SK-N-MC (cell line): ENCODE data around the gene PNKD.

ENCODE experiments used
- EZH2 ChIP-seq: fragments of 200-600 bp; sonication (generic); IDR thresholded peaks from one replicate; pipeline ENCODE4 v1.6.1; 2017; ENCODE audit warnings: antibody characterized with exemption
- POLR2AphosphoS5 ChIP-seq: IDR thresholded peaks from 2 replicates; pipeline ENCODE4 v1.6.1; 2012; ENCODE audit warnings: mild to moderate bottlenecking, low read depth, low read length, borderline replicate concordance

DNA sequence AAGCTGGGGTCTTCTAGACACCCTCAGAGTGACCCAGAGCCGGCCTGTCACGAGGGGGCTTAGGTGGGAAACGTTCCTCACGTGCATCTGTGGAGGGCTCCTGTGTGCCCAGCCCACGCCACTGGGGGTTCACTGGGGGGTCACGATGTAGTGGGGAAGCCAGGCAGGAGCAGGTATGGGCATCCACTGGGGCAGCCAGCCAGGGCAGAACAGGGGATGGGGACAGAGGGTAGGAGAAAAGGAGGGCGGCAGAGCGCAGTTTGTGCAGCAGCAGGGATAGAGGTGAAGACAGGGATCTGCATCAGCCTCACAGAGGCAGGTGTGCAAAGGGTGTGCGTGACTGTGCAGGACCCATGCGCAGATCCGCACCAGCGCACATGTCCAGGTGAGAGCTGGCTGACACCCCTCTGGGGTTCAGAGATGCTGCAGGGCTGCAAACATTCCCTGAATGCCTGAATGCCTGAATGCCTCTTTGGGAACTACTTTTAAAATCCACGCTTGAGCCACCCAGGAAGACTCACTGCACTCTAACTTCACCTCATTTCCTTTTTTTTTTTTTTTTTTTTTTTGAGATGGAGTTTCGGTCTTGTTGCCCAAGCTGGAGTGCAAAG is 10.0 kb downstream of the PNKD start:
- TF ChIP-seq POLR2AphosphoS5 (no peak), EZH2 (no peak)
